ENCODE data around the gene DTNBP1.

DTNBP1 gene

DNA sequence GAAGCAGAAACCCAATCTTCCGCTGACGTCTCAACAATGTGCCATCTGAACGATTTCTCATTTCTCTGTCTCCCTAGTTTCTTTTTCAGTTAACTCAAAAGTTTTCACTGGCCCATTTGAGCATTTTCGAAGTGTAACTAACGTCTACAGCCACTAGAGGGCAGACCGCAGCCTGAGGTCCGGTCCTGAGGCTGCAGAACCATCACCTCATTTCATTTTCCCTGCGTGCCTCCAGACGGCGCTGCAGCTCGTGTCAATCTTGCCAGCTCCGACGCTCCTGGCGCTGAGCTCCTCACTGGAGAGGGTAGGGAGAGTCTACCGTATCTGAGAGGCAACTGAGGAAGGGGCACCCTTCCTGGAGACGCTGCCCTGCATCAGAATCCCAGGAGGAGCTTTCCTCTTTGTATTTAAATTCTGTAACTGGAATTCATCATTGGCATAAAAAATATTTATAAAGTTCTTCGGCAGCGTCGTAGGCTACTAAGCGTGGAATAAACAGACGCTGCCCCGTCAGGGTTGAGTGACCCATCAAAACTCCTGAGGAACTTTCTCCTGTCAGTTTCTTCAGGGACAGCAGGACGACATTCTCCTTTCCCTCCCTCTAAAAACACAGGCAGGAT, 28.5 kb upstream of the DTNBP1 start:
- peak; percentile 92 for DNase-seq (ENCODE audit: low read depth)
- TF ChIP-seq CTCF (IDR thresholded peaks at IDR 0.05; ENCODE audit: low read length, missing control alignments), result no peak
- H3K4me3 ChIP-seq (replicated peaks; ENCODE audit: low read depth, low read length), result no peak overlapping the region

- no peak for DNase-seq (ENCODE audit: low read depth)
- H3K4me3 ChIP-seq (replicated peaks; ENCODE audit: low read depth, low read length), result no peak overlapping the region
- TF ChIP-seq CTCF (IDR thresholded peaks at IDR 0.05; ENCODE audit: low read length, missing control alignments), result no peak
These were observed 27.7 kb upstream of the DTNBP1 start for GRCh38 chr6:15690510-15690909.

DNA sequence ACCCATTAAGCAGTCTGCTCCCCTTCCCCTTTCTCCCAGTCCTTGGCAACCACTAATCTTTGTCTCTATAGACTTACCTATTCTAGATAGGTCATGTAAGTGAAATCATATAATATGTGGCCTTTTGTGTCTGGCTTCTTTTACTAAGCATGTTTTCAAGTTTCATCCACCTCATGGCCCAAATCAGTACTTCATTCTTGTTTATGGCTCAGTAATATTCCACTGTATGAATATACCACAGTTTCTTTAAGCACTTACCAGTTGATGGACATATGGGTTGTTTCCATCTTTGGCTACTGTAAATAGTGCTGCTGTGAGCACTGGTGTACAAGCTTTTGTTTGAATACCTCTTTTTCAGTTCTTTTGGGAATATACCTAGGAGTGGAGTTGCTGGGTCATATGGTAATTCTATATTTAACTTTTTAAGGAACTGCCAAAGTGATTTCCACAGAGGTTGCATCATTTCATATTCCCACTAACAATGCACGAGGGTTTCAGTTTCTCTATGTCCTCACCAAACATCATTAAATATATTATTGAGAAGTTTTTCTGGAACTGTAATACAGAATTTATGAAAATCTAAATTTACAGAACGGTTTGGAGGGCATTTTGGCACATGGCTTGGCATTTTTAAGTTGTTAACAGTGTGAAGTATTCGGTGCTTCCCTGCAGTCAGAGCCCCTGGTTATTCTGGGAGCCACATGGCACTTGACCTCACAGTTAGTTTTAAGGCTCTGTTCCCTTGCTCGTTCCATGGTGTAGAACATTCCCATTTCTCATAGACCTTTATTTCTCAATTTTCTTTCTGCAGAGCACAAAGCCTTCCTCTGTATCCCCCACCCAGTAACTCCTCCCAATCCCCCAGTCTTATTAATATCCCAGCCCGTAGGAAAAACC, 27.0 kb upstream of the DTNBP1 start:
- peak; percentile 36 for DNase-seq (ENCODE audit: low read depth)
- no peak for TF ChIP-seq CTCF (IDR thresholded peaks at IDR 0.05; ENCODE audit: low read length, missing control alignments)
- no peak overlapping the region for H3K4me3 ChIP-seq (replicated peaks; ENCODE audit: low read depth, low read length)

DNA sequence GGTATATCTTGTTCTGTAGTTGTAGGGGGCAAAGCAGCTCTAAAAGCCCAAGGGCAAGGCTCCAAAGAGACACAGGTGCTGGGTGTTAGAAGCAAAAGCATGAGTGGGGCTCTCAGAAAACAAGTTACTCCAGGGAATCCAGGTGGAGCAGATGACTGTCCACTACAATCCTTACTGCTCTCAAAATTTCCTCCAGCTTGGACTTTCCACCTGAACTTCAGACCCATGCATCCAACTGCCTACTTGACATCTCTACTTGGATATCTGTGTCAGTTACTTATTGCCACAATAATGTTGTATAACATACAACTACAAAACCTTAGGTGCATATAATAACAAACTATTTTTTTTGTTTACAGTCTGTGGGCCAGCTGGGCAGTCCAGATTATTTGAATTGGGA, 22.8 kb upstream of the DTNBP1 start:
- DNase-seq (ENCODE audit: low read depth), result no peak
- TF ChIP-seq CTCF (IDR thresholded peaks at IDR 0.05; ENCODE audit: low read length, missing control alignments), result no peak
- H3K4me3 ChIP-seq (replicated peaks; ENCODE audit: low read depth, low read length), result no peak overlapping the region

DNA sequence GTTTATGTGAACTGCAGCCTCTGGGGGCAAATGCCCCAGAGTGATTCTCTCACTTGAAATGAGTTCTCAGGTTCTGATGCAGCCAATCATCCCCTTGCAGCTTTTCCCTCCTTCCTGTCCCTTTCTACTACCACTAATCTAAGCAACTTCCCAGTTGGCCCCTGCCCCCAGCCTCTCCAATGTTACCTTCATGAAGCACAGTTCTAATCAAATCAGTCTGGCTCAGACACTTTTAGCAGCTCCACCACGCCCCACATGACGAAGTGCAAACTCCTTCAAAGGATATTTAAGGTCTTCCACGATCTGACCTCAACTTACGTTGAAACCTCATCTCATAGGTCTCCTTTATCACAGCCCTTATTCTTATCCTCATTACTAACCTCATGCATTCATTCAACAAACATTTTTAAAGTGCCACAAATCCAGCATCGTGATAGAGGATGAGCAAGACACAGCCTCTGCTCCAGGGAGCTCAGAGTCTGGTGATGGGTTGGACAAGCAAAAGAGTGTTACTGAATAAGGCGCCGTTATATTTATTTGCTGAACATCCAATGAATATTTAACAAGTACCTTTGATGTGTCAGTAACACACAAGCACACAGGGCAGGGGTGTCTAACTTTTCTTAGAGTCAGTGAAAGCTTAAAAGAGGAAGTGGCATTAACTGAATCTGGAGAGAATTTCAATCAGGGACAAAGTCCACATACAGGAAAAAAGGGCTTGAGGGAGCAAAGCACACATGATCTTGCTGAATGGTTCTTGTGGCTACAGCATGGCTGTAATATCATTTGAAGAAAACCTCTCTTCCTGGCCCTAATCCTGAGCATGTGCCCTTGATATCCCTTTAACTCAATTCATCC, 20.4 kb upstream of the DTNBP1 start:
- TF ChIP-seq CTCF (IDR thresholded peaks at IDR 0.05; ENCODE audit: low read length, missing control alignments), result no peak
- no peak overlapping the region for H3K4me3 ChIP-seq (replicated peaks; ENCODE audit: low read depth, low read length)
- no peak for DNase-seq (ENCODE audit: low read depth)

DNA sequence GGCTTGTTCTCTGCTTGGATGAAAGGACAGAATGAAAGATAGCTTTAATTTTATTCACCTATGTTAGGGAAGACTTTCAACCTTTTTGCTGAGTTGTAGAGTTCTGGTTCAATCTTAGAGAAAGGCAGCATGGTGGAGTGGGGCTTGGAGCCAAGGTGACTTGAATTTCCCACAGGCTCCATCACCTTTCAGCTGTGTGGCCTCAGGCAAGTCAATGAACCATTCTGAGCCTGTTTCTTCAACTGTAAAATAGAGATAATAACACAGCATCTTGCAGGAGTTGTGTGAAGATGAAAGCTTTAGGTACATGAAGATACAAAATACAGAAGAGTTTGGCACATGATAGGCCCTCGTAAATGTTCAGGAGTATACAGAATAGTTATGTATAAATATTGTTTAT, 19.1 kb upstream of the DTNBP1 start:
- no peak for DNase-seq (ENCODE audit: low read depth)
- TF ChIP-seq CTCF (IDR thresholded peaks at IDR 0.05; ENCODE audit: low read length, missing control alignments), result no peak

More for the DNA sequence above, 19.1 kb upstream of the DTNBP1 start:
- no peak overlapping the region for H3K4me3 ChIP-seq (replicated peaks; ENCODE audit: low read depth, low read length)

All from fibroblast of pulmonary artery (primary cell).